ENCODE data around the gene ITGAE.
A peak's percentile ranks its signal among the peaks of the same experiment; 100 is the strongest.

The ITGAE gene

GRCh38 chr17:3667366-3668278 lies 133.4 kb downstream of the ITGAE start:
- DNase-seq (ENCODE audit: low spot score), result peak; percentile 98

GRCh38 chr17:3666516-3666915 lies 134.5 kb downstream of the ITGAE start:
- DNase-seq (ENCODE audit: low spot score), result no peak

GRCh38 chr17:3665834-3666233 lies 135.2 kb downstream of the ITGAE start:
- DNase-seq (ENCODE audit: low spot score), result no peak

Data from hepatic stellate cell (primary cell).